ENCODE measurements around the gene MCAT. TPM values are rescaled to one million over a fixed set of nuclear protein-coding genes. Genes with fewer than 3 reads are reported as not detected.

Gene MCAT
- total RNA-seq, 2 experiments from 2014 or later = 14.8 to 15.0 TPM

GRCh38 chr22:43158778-43159483 is 15.7 kb upstream of the MCAT start:
- H3K4me1 Mint-ChIP-seq (ENCODE audit: low read depth) = peaks cover 14% of the 10 kb centered on the region
- H3K27me3 Mint-ChIP-seq = no peaks in the 10 kb centered on the region
- CTCF ChIA-PET = no interaction called here
- no peaks in the 10 kb centered on the region for H3K9me3 Mint-ChIP-seq
- intact Hi-C loops (cut with micrococcal nuclease) = no loop called here
- H3K36me3 Mint-ChIP-seq (ENCODE audit: low read depth) = no peaks in the 10 kb centered on the region
- H3K27ac Mint-ChIP-seq = no peak overlapping the region
- DNase-seq = no peak
- POLR2A ChIA-PET = no interaction called here
- ATAC-seq = no peak
- H3K4me3 Mint-ChIP-seq = no peak overlapping the region
- TF ChIP-seq CTCF (IDR thresholded peaks at IDR 0.05) = no peak

GRCh38 chr22:43157874-43158546 is 14.8 kb upstream of the MCAT start:
- ATAC-seq = no peak
- no peak overlapping the region for H3K27ac Mint-ChIP-seq
- no peaks in the 10 kb centered on the region for H3K9me3 Mint-ChIP-seq
- intact Hi-C loops (cut with micrococcal nuclease) = no loop called here
- H3K36me3 Mint-ChIP-seq (ENCODE audit: low read depth) = no peaks in the 10 kb centered on the region
- POLR2A ChIA-PET = no interaction called here
- CTCF ChIA-PET = no interaction called here
- TF ChIP-seq CTCF (IDR thresholded peaks at IDR 0.05) = no peak
- no peaks in the 10 kb centered on the region for H3K27me3 Mint-ChIP-seq
- DNase-seq = no peak
- H3K4me3 Mint-ChIP-seq = no peak overlapping the region
- peaks cover 14% of the 10 kb centered on the region for H3K4me1 Mint-ChIP-seq (ENCODE audit: low read depth)

GRCh38 chr22:43156413-43156812 is 13.2 kb upstream of the MCAT start:
- DNase-seq (no peak), ATAC-seq (no peak)
- Mint-ChIP-seq H3K4me3 (no peak overlapping the region), H3K9me3 (no peaks in the 10 kb centered on the region), H3K27ac (no peak overlapping the region), H3K27me3 (no peaks in the 10 kb centered on the region), H3K36me3 (ENCODE audit: low read depth) (no peaks in the 10 kb centered on the region), H3K4me1 (ENCODE audit: low read depth) (peaks cover 16% of the 10 kb centered on the region)
- no peak for TF ChIP-seq CTCF (IDR thresholded peaks at IDR 0.05)
- intact Hi-C loops (cut with micrococcal nuclease) = no loop called here
- ChIA-PET POLR2A (no interaction called here), CTCF (no interaction called here)

- DNase-seq (no peak), ATAC-seq (no peak)
- no peaks in the 10 kb centered on the region for H3K9me3 Mint-ChIP-seq
- TF ChIP-seq CTCF (IDR thresholded peaks at IDR 0.05) = no peak
- ChIA-PET CTCF (no interaction called here), POLR2A (no interaction called here)
- H3K4me3 Mint-ChIP-seq = no peak overlapping the region
- no peaks in the 10 kb centered on the region for H3K27me3 Mint-ChIP-seq
- H3K36me3 Mint-ChIP-seq (ENCODE audit: low read depth) = no peaks in the 10 kb centered on the region
- intact Hi-C loops (cut with micrococcal nuclease) = no loop called here
- peaks cover 19% of the 10 kb centered on the region for H3K4me1 Mint-ChIP-seq (ENCODE audit: low read depth)
- H3K27ac Mint-ChIP-seq = no peak overlapping the region
Measured at GRCh38 chr22:43155789-43156188, 12.6 kb upstream of the MCAT start.

GRCh38 chr22:43154887-43155536 is 11.8 kb upstream of the MCAT start:
- ATAC-seq = no peak
- no peaks in the 10 kb centered on the region for H3K9me3 Mint-ChIP-seq
- POLR2A ChIA-PET = interaction anchor here (1.0 kb wide), 1 partner anchor 12 kb away, joined by 3 read pairs; the partner anchor contains the start of gene MCAT
- H3K4me3 Mint-ChIP-seq = no peak overlapping the region
- intact Hi-C loops (cut with micrococcal nuclease) = no loop called here
- no peak overlapping the region for H3K27ac Mint-ChIP-seq
- no peaks in the 10 kb centered on the region for H3K36me3 Mint-ChIP-seq (ENCODE audit: low read depth)
- TF ChIP-seq CTCF (IDR thresholded peaks at IDR 0.05) = no peak
- no peaks in the 10 kb centered on the region for H3K27me3 Mint-ChIP-seq
- CTCF ChIA-PET = no interaction called here
- peaks cover 20% of the 10 kb centered on the region for H3K4me1 Mint-ChIP-seq (ENCODE audit: low read depth)
- DNase-seq = no peak

All from activated CD8-positive, alpha-beta T cell treated with anti-CD3 and anti-CD28 coated beads for 36 hours (primary cell).